ENCODE measurements around the gene SLC38A5.

DNA sequence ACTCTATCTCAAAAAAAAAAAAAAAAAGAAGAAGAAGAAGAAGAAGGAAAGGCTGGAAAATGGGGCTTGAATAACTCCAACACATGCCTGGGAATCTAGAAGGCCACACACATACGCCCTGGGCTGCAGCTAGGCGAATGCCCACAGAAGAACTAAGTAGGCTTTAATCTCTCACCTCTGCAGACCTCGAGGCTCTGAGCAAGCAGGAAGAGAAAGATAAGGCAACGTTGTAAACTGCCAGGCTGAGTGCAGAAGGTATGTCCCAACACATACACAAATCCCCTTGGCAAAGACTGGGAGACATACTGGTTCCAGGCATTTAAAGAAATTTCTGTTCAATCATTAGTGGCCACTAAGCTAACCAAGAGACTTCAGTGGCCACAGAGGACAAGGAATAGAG is 18.4 kb downstream of the SLC38A5 start:
- TF ChIP-seq, protein P1, sequence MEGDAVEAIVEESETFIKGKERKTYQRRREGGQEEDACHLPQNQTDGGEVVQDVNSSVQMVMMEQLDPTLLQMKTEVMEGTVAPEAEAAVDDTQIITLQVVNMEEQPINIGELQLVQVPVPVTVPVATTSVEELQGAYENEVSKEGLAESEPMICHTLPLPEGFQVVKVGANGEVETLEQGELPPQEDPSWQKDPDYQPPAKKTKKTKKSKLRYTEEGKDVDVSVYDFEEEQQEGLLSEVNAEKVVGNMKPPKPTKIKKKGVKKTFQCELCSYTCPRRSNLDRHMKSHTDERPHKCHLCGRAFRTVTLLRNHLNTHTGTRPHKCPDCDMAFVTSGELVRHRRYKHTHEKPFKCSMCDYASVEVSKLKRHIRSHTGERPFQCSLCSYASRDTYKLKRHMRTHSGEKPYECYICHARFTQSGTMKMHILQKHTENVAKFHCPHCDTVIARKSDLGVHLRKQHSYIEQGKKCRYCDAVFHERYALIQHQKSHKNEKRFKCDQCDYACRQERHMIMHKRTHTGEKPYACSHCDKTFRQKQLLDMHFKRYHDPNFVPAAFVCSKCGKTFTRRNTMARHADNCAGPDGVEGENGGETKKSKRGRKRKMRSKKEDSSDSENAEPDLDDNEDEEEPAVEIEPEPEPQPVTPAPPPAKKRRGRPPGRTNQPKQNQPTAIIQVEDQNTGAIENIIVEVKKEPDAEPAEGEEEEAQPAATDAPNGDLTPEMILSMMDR (conservative IDR thresholded peaks at IDR 0.05), result no peak
- TF ChIP-seq EZH2 (IDR thresholded peaks at IDR 0.05; ENCODE audit: low read depth), result no peak

Measured in PC-9 (cell line).